ENCODE data around the gene TM6SF1.

GRCh38 chr15:83163032-83163431, 55.6 kb downstream of the TM6SF1 start:
- TF ChIP-seq CTCF (IDR thresholded peaks at IDR 0.05; ENCODE audit: low read depth, low read length, missing input control) (no peak), REST (IDR thresholded peaks at IDR 0.05) (no peak), TAF1 (conservative IDR thresholded peaks at IDR 0.05) (no peak), SP1 (IDR thresholded peaks at IDR 0.05) (no peak), FOXA1 (IDR thresholded peaks at IDR 0.05) (no peak), GABPA (IDR thresholded peaks at IDR 0.05 in 1 of 2, conservative IDR thresholded peaks at IDR 0.05 in 1 of 2) (no peak), ZBTB33 (IDR thresholded peaks at IDR 0.05) (no peak)
